SHP77 (cell line): ENCODE results near the gene CLDN10.

Experiments used
- DNase-seq, 2 experiments: peaks; one replicate each; lab custom pipeline; 2025; lab: John Stamatoyannopoulos, UW

CLDN10 gene

DNA sequence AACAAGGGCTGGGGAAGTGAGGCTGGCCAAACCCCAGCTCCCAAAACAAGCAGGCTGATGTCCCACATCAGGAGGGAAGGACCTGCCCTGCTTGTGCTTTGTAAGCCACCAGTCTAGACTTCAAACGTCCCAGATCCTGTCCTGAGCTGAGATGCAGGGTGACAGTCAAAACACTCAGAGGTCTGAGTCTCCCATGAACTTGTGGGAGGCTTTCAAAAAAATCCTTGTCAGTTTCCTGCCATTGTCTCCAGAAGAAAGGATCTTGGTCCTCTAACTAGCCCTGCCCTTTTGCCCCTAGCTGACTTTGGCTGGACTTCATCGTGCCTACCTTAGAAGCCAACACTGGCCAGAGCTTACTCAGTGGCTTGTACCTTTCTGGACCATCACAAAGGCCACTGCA is 48.7 kb downstream of the CLDN10 start:
- no peak for DNase-seq

DNA sequence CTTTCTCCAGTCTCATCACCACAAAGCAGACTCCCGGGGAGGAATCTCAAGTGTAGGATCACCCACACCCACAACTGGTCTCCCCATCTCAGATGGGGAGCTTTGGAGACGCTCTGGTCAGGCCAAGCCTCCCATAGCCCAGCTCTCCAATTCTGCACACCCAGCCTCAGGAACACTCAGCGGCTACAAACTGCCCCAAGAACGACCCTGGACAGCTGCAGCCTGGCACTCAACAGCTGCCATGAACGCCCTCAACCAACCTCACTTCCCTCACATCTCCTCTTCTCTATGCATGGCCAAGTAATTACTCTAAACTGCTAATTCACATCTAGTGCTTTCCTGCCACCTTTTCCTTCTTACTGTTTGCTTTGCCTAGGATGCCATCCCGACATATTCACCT is 49.4 kb downstream of the CLDN10 start:
- no peak for DNase-seq

DNA sequence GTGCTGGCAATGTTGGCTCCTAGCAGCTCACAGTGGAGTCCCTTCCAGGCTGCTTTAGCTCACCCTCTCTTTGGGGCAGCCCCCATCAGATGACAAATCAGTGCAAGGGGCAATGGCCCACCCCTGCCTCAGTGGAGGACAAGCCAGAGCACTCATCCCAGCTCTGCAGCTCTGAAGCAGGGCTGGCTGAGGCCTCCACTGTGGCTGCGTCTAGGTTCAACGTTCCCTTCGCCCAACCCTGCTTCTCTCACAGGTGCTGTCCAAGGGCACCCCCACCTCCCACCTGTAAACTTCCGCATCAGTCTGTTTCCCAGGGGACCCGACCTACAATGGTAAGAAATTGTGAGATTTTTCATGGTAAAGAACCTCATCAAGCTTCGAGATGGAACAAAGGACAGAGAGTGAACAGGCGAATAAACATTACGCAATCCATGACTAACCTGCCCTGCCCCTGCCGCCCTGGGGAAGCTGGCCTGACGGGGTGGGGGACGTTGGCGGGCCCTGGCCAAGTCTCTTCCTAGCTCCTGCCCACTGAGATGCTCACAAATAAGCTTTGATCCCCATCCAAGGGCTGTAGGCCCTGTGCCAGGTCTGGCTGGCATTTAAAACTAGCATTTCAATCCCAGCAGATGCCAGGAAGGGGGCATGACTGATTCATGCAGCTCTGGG is 51.5 kb downstream of the CLDN10 start:
- peak; percentile 18 to 79 for DNase-seq

DNA sequence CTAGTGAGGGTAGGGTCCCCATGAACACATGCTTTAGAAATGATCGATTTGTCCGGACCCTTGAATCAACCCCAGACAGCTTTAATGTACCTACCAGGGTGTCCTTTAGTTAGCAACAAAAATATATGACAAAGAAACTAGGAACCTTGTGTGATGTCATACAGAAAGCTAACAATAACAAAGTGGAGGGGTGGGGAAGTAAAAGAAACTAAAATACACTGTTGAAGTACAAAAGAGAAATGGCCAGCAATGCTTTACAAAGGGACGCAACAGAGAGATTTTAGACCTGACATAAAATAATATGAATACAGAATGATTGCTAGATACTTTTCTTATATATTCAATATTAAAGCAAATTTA is 52.0 kb downstream of the CLDN10 start:
- no peak for DNase-seq

DNA sequence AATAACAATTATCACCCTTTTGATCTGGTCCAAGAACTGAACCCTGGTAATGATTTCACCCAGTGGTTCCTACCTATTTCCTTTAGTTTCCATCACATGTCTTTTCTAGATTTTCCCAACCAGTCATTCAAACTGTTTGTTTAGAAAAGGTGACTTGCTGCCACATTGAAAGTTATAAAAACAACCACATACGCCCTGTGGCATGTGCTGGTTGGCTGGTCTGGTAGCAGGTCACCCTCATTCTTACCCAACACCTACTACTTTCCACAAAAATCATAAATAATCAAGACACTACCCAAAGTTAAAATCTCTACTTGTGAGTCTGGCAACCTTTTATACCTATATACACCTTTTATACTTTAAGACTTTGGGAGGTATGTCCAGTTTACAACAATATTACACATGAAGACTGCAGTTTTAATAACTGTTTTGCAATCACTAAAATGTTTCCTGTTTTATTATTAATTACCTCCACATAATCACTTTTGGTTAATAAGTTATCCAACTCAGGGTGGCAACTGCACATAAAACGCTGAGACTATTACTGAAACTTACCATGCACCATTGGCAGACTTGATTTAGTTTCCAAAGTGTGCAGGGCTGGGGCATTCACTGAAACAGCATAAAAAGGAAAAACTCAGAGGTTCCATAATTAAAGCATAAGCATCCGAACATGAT is 53.1 kb downstream of the CLDN10 start:
- DNase-seq = no peak

DNA sequence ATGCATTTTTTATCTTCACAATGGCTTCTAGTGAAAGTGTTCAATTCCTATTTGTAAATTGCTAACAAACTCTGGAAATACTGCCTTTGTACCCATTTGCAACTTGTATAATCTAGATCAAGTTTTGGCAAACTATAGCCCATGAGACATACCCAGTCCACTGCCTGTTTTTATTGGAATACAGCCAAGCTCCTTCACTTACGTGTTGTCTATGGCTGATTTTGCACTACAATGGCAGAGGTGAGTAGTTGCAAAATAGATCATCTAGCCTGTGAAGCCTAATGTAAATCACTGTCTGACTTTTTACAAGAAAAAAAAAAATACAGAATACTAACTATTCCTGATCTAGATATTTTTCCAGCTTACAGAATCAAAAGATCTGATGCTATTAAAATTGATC is 54.8 kb downstream of the CLDN10 start:
- peak; percentile 64 to 81 for DNase-seq

DNA sequence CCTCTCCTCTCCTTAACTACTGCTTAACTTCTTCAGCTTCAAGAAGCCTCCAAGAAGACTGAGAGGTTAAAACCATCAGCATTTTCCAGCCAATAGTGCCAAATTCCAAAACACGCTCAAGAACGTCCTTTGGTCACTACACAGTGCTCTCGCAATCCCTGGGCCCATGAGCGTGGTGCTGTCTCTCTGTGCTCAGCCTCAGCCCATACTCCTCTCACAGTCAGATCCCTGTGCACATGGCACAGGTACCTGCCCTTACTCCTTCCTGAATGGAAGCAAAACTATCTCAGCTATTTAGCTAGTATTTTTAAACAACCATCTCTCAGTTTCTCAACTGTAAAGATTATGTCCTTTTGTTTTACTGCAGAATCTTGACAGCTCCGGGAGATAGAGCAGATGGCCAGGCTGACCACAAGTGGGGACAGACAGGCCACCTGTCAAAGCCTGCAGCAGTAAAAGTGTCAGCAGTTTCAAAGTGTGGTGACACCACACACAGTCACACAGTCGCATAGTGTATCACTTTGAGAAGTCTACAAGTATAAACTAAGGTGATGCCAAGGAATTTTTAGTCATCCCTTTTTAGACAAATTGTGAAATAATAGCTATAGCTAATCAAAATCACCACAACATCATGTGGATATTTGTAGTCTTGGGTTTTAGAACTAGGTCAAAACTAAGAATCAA is 56.3 kb downstream of the CLDN10 start:
- peak; percentile 6 to 43 for DNase-seq

DNA sequence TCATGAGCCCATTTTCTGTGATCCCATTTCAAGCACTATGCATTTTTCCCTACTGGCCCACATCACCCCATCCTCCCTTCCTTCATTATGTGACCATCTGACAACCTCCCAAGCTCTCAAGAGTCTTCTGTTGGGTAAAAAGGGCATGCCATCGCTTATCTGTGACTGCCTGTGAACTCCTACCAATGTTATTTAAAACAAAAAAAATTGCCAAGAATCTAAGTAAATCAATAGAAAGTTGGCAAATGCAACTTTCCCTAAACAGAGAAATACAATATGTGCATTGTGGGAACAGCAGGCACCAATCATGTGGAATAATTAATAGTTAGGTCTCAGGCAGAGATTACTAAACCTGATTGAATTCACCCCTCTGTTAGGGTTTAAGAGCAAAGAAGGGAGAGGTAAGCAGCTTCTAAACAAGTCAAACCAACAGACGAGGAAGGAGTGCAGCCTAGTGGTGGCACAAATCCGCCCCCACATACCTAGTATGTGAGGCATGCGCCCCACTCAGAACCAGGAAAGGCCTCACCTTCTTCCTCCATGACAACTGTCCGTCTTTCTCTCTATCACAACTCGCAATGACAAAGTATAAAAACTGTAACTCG is 62.2 kb downstream of the CLDN10 start:
- no peak for DNase-seq

DNA sequence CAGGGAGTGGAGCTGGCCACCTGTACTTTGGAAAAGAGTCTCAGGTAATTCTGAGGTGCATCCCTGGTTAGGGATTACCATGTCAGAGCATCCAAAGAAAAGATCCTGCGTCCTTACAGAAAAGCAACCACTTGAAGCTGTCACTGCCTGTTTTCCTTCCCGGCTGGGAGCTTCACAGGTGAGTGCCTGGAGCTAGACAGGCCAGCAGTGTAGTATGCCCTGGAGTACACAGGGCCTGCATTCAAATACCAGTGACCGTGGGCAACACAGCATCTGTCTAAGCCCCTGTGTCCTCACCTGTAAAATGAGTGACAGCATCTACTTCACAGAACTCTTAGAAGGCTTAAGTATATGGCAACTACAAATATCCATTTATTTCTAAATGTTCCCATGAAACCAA is 63.0 kb downstream of the CLDN10 start:
- no peak for DNase-seq

DNA sequence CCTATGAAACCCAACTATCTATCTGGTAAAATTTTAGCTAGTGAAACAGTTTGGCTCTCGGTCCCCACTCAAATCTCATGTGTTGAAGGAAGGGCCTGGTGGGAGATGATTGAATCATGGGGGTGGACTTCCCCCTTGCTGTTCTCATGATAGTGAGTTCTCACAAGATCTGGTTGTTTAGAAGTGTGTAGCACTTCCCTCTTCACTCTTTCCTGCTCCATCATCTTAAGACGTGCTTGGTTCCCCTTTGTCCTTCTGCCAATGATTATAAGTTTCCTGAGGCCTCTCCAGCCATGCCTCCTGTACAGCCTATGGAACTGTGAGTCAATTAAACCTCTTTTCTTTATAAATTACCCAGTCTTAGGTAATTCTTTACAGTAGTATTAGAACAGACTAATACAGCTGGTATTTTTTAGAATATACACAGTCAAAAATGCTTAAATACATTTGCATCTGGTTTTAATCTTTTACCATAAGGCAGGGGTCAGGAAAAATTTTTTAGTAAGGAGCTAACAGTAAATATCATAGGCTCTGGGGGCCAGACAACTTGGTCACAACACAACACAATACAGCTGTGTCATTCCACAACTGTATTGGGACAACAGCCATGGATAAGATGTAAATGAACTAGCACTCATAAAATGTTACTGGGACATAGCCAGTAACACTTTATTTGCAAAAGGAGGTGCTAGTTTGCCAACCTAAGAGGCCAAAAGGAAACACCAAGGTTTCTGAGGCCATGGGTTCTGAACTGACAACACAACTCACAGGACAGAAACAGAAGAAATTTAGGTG is 67.7 kb downstream of the CLDN10 start:
- DNase-seq = no peak

DNA sequence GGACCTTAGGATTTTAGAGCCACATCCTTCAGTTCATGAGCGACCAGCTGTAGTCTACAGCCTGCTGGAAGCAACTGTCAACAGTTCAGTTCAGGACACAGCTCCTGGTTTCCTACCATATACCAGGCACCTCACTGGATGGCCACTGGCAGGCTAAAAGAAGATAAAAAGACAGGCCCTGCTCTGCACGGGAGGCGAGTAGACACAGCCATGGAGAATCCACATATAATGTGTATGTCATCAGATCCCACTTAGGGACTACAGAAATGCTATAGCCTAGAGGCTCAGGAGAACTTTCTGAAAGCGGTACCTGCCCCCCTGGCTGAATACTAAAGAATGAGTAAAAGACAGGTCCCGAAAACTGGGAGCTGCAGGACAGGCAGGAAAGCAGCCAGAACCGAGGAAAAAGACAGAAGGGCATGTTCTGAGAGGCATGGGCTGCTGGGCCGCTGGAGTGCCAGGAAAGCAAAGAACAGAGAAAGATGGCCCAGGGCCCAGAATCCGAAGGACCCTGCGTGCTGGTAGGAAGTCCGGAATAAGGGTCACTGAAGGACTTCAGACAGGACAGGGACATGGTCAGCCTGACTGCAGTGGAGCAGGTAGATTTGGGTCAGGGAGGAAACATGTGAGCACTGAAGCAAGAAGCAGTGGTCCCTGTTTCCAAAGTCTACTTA is 68.4 kb downstream of the CLDN10 start:
- no peak for DNase-seq

DNA sequence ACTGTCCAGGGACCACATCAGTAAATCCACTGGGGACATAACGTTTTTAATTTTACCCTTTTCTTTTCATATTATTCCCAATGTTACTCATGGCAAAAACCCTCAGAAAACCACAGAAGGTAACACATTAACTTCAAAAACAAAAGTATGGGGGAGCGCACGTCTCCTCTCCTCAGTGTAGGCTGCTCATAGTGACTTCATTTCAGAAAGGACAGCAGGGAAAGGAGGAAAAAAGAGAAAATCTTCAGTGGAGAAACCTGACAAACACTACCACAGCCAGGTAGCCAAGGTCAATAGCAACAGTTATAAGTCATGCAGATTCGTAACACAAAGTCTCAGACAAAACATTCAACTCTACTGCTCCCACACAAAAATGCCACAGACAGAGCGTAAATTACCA is 70.6 kb downstream of the CLDN10 start:
- no peak for DNase-seq

DNA sequence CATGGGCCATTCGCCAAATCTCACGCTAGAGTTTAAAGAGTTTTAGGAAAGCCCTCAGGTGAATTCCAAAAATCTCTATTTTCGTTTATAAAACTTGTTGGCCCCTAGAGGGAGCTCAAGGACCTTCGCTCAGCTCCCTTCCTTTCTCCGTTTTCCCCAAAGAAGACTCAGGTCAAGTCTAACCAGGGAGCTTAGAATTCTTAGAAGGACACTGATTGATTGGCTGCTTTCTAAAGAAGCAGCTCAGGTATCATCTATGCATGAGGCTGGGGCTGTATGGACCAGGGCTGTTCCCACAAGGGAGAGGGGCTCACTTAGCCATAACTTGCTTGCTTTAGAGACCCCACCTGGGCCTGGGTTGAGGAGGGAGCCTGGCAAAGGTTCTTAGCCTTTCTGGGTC is 71.5 kb downstream of the CLDN10 start:
- DNase-seq = peak; percentile 42

DNA sequence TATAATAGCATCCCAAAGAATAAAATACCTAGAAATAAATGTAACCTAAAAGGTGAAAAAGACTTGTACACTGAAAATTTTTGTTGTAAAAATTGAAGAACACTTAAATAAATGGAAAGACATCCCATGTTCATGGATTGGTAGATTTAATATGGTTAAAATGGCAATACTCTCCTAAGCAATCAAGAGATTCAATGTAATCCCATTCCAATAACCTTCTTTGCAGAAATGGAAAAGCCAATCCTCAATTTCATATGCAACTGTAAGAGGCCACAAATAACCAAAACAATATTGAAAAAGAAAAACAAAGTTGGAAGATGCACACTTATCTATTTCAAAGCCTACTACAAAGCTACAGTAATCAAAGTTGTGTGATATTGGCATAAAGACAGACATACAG is 74.2 kb downstream of the CLDN10 start:
- no peak for DNase-seq

DNA sequence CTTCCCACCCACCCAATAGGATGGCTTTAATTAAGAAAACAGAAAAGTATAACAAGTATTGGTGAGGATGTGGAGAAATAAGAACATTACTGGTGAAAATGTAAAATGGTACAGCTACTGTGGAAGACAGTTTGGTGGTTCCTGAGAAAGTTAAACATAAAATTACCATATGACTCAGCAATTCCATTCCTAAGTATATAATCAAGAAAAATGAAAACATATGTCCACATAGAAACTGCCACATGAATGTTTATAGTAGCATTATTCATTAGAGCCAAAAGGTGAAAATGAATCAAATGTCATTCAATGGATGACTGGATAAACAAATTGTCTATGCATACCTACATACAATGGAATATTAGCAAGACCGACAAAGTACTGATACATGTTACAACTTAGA is 75.1 kb downstream of the CLDN10 start:
- DNase-seq = no peak

DNA sequence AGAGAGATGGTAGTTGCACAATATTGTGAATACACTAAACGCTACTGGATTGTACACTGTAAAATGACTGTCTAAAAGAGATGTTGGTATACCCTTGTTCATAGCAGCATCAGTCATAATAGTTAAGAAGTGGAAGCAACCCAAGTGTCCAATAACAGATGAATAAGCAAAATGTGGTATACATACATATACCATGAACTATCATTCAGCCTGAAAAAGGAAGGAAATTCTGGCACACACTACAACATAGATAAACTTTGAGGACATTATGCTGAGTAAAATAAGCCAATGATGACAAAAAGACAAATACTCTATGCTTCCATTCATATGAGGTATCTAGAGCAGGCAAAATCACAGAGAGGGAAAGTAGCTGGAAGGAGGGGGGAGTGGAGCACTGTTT is 76.0 kb downstream of the CLDN10 start:
- no peak for DNase-seq

DNA sequence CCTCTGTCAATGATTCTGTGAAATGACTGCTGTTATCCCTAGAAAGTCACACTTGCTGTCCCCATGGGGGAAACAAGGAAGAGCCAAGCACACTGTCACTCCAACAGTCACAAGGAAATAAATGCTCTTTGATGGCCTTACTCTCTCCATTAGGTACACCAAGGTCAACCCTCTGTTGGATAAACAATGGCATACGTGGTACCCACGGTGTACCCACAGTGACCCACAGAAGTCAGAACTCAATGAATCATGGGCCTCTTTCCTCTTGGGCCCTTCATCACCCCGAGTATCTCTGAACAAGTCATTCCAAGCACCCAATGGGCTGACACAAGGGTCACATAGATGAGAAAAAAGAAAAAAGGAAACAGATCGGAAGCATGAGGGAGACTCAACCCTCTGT is 76.6 kb downstream of the CLDN10 start:
- DNase-seq = no peak
